ENCODE results near the gene RND3.

The RND3 gene

GRCh38 chr2:150487537-150488429 is at the start of gene RND3:
Gene RND3, minus strand, starts transcription at chr2:150487667. Its CDS starts 250 bp downstream, at chr2:150487417.
- DNase-seq = peak in 1 of 6 experiments; percentile 0

GRCh38 chr2:150535176-150535575 is 47.7 kb upstream of the RND3 start:
- no peak for DNase-seq

GRCh38 chr2:150532879-150533278 is 45.4 kb upstream of the RND3 start:
- no peak for DNase-seq

- no peak for DNase-seq
These were observed 44.6 kb upstream of the RND3 start for GRCh38 chr2:150532020-150532419.

GRCh38 chr2:150531591-150531990 is 44.1 kb upstream of the RND3 start:
- DNase-seq = no peak

GRCh38 chr2:150530168-150530567 is 42.7 kb upstream of the RND3 start:
- no peak for DNase-seq

- no peak for DNase-seq
These were observed 41.7 kb upstream of the RND3 start for GRCh38 chr2:150528861-150529801.

GRCh38 chr2:150526827-150527226 is 39.4 kb upstream of the RND3 start:
- DNase-seq = no peak

- no peak for DNase-seq
These were observed 38.5 kb upstream of the RND3 start for GRCh38 chr2:150526006-150526405.

- no peak for DNase-seq
These were observed 34.8 kb upstream of the RND3 start for GRCh38 chr2:150522269-150522668.

GRCh38 chr2:150520887-150521664 is 33.6 kb upstream of the RND3 start:
- no peak for DNase-seq

- DNase-seq = no peak
These were observed 32.6 kb upstream of the RND3 start for GRCh38 chr2:150520033-150520432.

- no peak for DNase-seq
These were observed 30.6 kb upstream of the RND3 start for GRCh38 chr2:150517951-150518680.

- DNase-seq = no peak
These were observed 26.2 kb upstream of the RND3 start for GRCh38 chr2:150513647-150514046.

- DNase-seq = no peak
These were observed 21.1 kb upstream of the RND3 start for GRCh38 chr2:150508497-150509137.

GRCh38 chr2:150507071-150507470 is 19.6 kb upstream of the RND3 start:
- DNase-seq = no peak

GRCh38 chr2:150505178-150505577 is 17.7 kb upstream of the RND3 start:
- DNase-seq = no peak

GRCh38 chr2:150495993-150496627 is 8.6 kb upstream of the RND3 start:
- DNase-seq = no peak

GRCh38 chr2:150495001-150495400 is 7.5 kb upstream of the RND3 start:
- no peak for DNase-seq

- no peak for DNase-seq
These were observed 6.9 kb upstream of the RND3 start for GRCh38 chr2:150494234-150494945.

Measured in stimulated activated naive CD4-positive, alpha-beta T cell (primary cell).